ENCODE measurements around the gene TM4SF18.
"Not testable (repeated sequence)": the region's sequence is repeated elsewhere in the genome, so short reads cannot be mapped to it uniquely, and the experiment has no call there.

TM4SF18 gene

GRCh38 chr3:149339931-149340309 lies 6.5 kb upstream of the TM4SF18 start:
- 40% methylated on average over 5 of the region's 5 CpGs for WGBS

GRCh38 chr3:149337486-149337885 lies 4.0 kb upstream of the TM4SF18 start:
- peaks cover 34% of the 10 kb centered on the region for H3K4me1 ChIP-seq (ENCODE audit: insufficient read depth, low read length)
- WGBS = 100% methylated on average over 1 of the region's 1 CpG
- not testable (repeated sequence) for H3K36me3 ChIP-seq (ENCODE audit: insufficient read depth, low read length); H3K9me3 ChIP-seq (ENCODE audit: insufficient read depth, low read depth, low read length); H3K27ac ChIP-seq (ENCODE audit: low read depth, low read length); H3K9ac ChIP-seq (ENCODE audit: low read depth, low read length); H3K27me3 ChIP-seq (ENCODE audit: insufficient read depth, low read length); H3K4me3 ChIP-seq (ENCODE audit: low read length)

More at GRCh38 chr3:149339931-149340309, 6.5 kb upstream of the TM4SF18 start:
- Histone ChIP-seq H3K9me3 (ENCODE audit: insufficient read depth, low read depth, low read length) (no peaks in the 10 kb centered on the region), H3K4me3 (ENCODE audit: low read length) (no peak overlapping the region), H3K36me3 (ENCODE audit: insufficient read depth, low read length) (no peaks in the 10 kb centered on the region), H3K27me3 (ENCODE audit: insufficient read depth, low read length) (no peaks in the 10 kb centered on the region), H3K9ac (ENCODE audit: low read depth, low read length) (peak overlapping the region; percentile 23; the same call in 1 of the 2 replicates), H3K27ac (ENCODE audit: low read depth, low read length) (peak overlapping the region; percentile 63), H3K4me1 (ENCODE audit: insufficient read depth, low read length) (peaks cover 27% of the 10 kb centered on the region)

GRCh38 chr3:149336925-149337324 lies 3.5 kb upstream of the TM4SF18 start:
- no peak overlapping the region for H3K4me3 ChIP-seq (ENCODE audit: low read length)
- H3K4me1 ChIP-seq (ENCODE audit: insufficient read depth, low read length) = peaks cover 38% of the 10 kb centered on the region
- no peak overlapping the region for H3K27ac ChIP-seq (ENCODE audit: low read depth, low read length)
- no peaks in the 10 kb centered on the region for H3K27me3 ChIP-seq (ENCODE audit: insufficient read depth, low read length)
- no peak overlapping the region for H3K9ac ChIP-seq (ENCODE audit: low read depth, low read length)
- no peaks in the 10 kb centered on the region for H3K36me3 ChIP-seq (ENCODE audit: insufficient read depth, low read length)
- H3K9me3 ChIP-seq (ENCODE audit: insufficient read depth, low read depth, low read length) = no peaks in the 10 kb centered on the region

- Histone ChIP-seq H3K9me3 (ENCODE audit: insufficient read depth, low read depth, low read length) (no peaks in the 10 kb centered on the region), H3K27me3 (ENCODE audit: insufficient read depth, low read length) (no peaks in the 10 kb centered on the region), H3K9ac (ENCODE audit: low read depth, low read length) (peak overlapping the region; percentile 35; the same call in 1 of the 2 replicates), H3K4me1 (ENCODE audit: insufficient read depth, low read length) (peaks cover 21% of the 10 kb centered on the region), H3K4me3 (ENCODE audit: low read length) (peak overlapping the region; percentile 24), H3K27ac (ENCODE audit: low read depth, low read length) (peak overlapping the region; percentile 59), H3K36me3 (ENCODE audit: insufficient read depth, low read length) (no peaks in the 10 kb centered on the region)
These were observed 665 bp downstream of the TM4SF18 start for GRCh38 chr3:149332771-149333170.

- H3K9ac ChIP-seq (ENCODE audit: low read depth, low read length) = peak overlapping the region; percentile 35; the same call in 1 of the 2 replicates
- H3K27me3 ChIP-seq (ENCODE audit: insufficient read depth, low read length) = no peaks in the 10 kb centered on the region
- WGBS = 50% methylated on average over 1 of the region's 1 CpG
- H3K4me1 ChIP-seq (ENCODE audit: insufficient read depth, low read length) = peaks cover 21% of the 10 kb centered on the region
- peak overlapping the region; percentile 24; the same call in 1 of the 2 replicates for H3K4me3 ChIP-seq (ENCODE audit: low read length)
- no peaks in the 10 kb centered on the region for H3K9me3 ChIP-seq (ENCODE audit: insufficient read depth, low read depth, low read length)
- H3K27ac ChIP-seq (ENCODE audit: low read depth, low read length) = peak overlapping the region; percentile 59; the same call in 1 of the 2 replicates
- H3K36me3 ChIP-seq (ENCODE audit: insufficient read depth, low read length) = no peaks in the 10 kb centered on the region
These were observed 1.1 kb downstream of the TM4SF18 start for GRCh38 chr3:149332227-149332765.

GRCh38 chr3:149331396-149331795 lies 2.0 kb downstream of the TM4SF18 start:
- 92% methylated on average over 1 of the region's 2 CpGs for WGBS
- H3K9me3 ChIP-seq (ENCODE audit: insufficient read depth, low read depth, low read length) = no peaks in the 10 kb centered on the region
- no peak overlapping the region for H3K9ac ChIP-seq (ENCODE audit: low read depth, low read length)
- H3K4me3 ChIP-seq (ENCODE audit: low read length) = no peak overlapping the region
- no peaks in the 10 kb centered on the region for H3K27me3 ChIP-seq (ENCODE audit: insufficient read depth, low read length)
- H3K36me3 ChIP-seq (ENCODE audit: insufficient read depth, low read length) = no peaks in the 10 kb centered on the region
- H3K4me1 ChIP-seq (ENCODE audit: insufficient read depth, low read length) = peaks cover 21% of the 10 kb centered on the region
- H3K27ac ChIP-seq (ENCODE audit: low read depth, low read length) = no peak overlapping the region

GRCh38 chr3:149330609-149331331 lies 2.7 kb downstream of the TM4SF18 start:
- Histone ChIP-seq H3K9ac (ENCODE audit: low read depth, low read length) (no peak overlapping the region), H3K4me1 (ENCODE audit: insufficient read depth, low read length) (peaks cover 21% of the 10 kb centered on the region), H3K36me3 (ENCODE audit: insufficient read depth, low read length) (no peaks in the 10 kb centered on the region), H3K9me3 (ENCODE audit: insufficient read depth, low read depth, low read length) (no peaks in the 10 kb centered on the region), H3K27ac (ENCODE audit: low read depth, low read length) (no peak overlapping the region), H3K4me3 (ENCODE audit: low read length) (no peak overlapping the region), H3K27me3 (ENCODE audit: insufficient read depth, low read length) (no peaks in the 10 kb centered on the region)
- 98% methylated on average over 2 of the region's 2 CpGs for WGBS

- WGBS = 90% methylated on average over 2 of the region's 2 CpGs
- Histone ChIP-seq H3K4me3 (ENCODE audit: low read length) (no peak overlapping the region), H3K9me3 (ENCODE audit: insufficient read depth, low read depth, low read length) (no peaks in the 10 kb centered on the region), H3K27me3 (ENCODE audit: insufficient read depth, low read length) (no peaks in the 10 kb centered on the region), H3K27ac (ENCODE audit: low read depth, low read length) (no peak overlapping the region), H3K4me1 (ENCODE audit: insufficient read depth, low read length) (peaks cover 2% of the 10 kb centered on the region; the same call in 1 of the 2 replicates), H3K36me3 (ENCODE audit: insufficient read depth, low read length) (no peaks in the 10 kb centered on the region), H3K9ac (ENCODE audit: low read depth, low read length) (no peak overlapping the region)
These were observed 6.3 kb downstream of the TM4SF18 start for GRCh38 chr3:149327156-149327555.

- Histone ChIP-seq H3K9ac (ENCODE audit: low read depth, low read length) (no peak overlapping the region), H3K27me3 (ENCODE audit: insufficient read depth, low read length) (no peaks in the 10 kb centered on the region), H3K9me3 (ENCODE audit: insufficient read depth, low read depth, low read length) (no peaks in the 10 kb centered on the region), H3K4me3 (ENCODE audit: low read length) (no peak overlapping the region), H3K4me1 (ENCODE audit: insufficient read depth, low read length) (no peaks in the 10 kb centered on the region), H3K27ac (ENCODE audit: low read depth, low read length) (no peak overlapping the region), H3K36me3 (ENCODE audit: insufficient read depth, low read length) (no peaks in the 10 kb centered on the region)
These were observed 7.9 kb downstream of the TM4SF18 start for GRCh38 chr3:149325581-149325980.

GRCh38 chr3:149324332-149324731 lies 9.1 kb downstream of the TM4SF18 start:
- Histone ChIP-seq H3K27me3 (ENCODE audit: insufficient read depth, low read length) (no peaks in the 10 kb centered on the region), H3K4me1 (ENCODE audit: insufficient read depth, low read length) (no peaks in the 10 kb centered on the region), H3K36me3 (ENCODE audit: insufficient read depth, low read length) (no peaks in the 10 kb centered on the region), H3K9ac (ENCODE audit: low read depth, low read length) (no peak overlapping the region), H3K9me3 (ENCODE audit: insufficient read depth, low read depth, low read length) (no peaks in the 10 kb centered on the region), H3K27ac (ENCODE audit: low read depth, low read length) (no peak overlapping the region), H3K4me3 (ENCODE audit: low read length) (no peak overlapping the region)

- 89% methylated on average over 1 of the region's 2 CpGs for WGBS
These were observed 11.8 kb downstream of the TM4SF18 start for GRCh38 chr3:149321640-149322039.

More at GRCh38 chr3:149321640-149322039, 11.8 kb downstream of the TM4SF18 start:
- no peak overlapping the region for H3K27ac ChIP-seq (ENCODE audit: low read depth, low read length)
- no peak overlapping the region for H3K4me3 ChIP-seq (ENCODE audit: low read length)
- H3K27me3 ChIP-seq (ENCODE audit: insufficient read depth, low read length) = no peaks in the 10 kb centered on the region
- H3K9me3 ChIP-seq (ENCODE audit: insufficient read depth, low read depth, low read length) = no peaks in the 10 kb centered on the region
- H3K9ac ChIP-seq (ENCODE audit: low read depth, low read length) = no peak overlapping the region
- H3K4me1 ChIP-seq (ENCODE audit: insufficient read depth, low read length) = no peaks in the 10 kb centered on the region
- no peaks in the 10 kb centered on the region for H3K36me3 ChIP-seq (ENCODE audit: insufficient read depth, low read length)

All from HUES64 (cell line).